SU-DHL-6 (cell line): Measurements from ENCODE around the gene EML3.

Source experiments
- H2AFZ ChIP-seq: fragments of 200-600 bp; sonication (generic); 2 replicates; pipeline ENCODE4 v1.6.1; 2014; ENCODE audit warnings: low read depth, mild to moderate bottlenecking, moderate library complexity, mixed read lengths, antibody characterized with exemption, low read length; ENCODE audit not compliant: severe bottlenecking
- H3F3A ChIP-seq: fragments of 200-600 bp; shearing (Covaris generic); 2 replicates; pipeline ENCODE4 v1.6.0; 2016; ENCODE audit warnings: antibody characterized with exemption, mild to moderate bottlenecking; ENCODE audit not compliant: insufficient read depth
- H3K27ac ChIP-seq: fragments of 200-600 bp; sonication (generic); 2 replicates; pipeline ENCODE4 v1.5.1; 2016; ENCODE audit warnings: low read depth, mild to moderate bottlenecking, low read length, moderate library complexity, mixed read lengths
- H3K27me3 ChIP-seq: fragments of 200-600 bp; sonication (generic), shearing (Covaris generic); 2 replicates; pipeline ENCODE4 v1.6.0; 2014; ENCODE audit warnings: mild to moderate bottlenecking, low read length
- H3K36me3 ChIP-seq: fragments of 200-600 bp; sonication (generic); 2 replicates; pipeline ENCODE4 v1.6.1; 2014; ENCODE audit warnings: mild to moderate bottlenecking, low read length, mixed read lengths
- H3K4me2 ChIP-seq: fragments of 300-600, 200-600 bp; shearing (Covaris generic), sonication (generic); 2 replicates; pipeline ENCODE4 v1.6.0; 2014; ENCODE audit warnings: low read length, low read depth, mild to moderate bottlenecking; ENCODE audit not compliant: poor library complexity, severe bottlenecking
- H3K4me3 ChIP-seq: fragments of 200-600 bp; sonication (generic); 2 replicates; pipeline ENCODE4 v1.5.1; 2014; ENCODE audit warnings: antibody characterized with exemption, low read length, mild to moderate bottlenecking, mixed read lengths; ENCODE audit not compliant: insufficient read depth, poor library complexity, severe bottlenecking
- H3K79me2 ChIP-seq: fragments of 200-600 bp; sonication (generic); 2 replicates; pipeline ENCODE4 v1.6.1; 2014; ENCODE audit warnings: mild to moderate bottlenecking, low read length, moderate library complexity; ENCODE audit not compliant: insufficient read depth
- H3K9ac ChIP-seq: fragments of 200-600 bp; sonication (generic); 2 replicates; pipeline ENCODE4 v1.7.0; 2014; ENCODE audit warnings: mild to moderate bottlenecking, low read length
- H3K9me2 ChIP-seq: fragments of 200-600 bp; sonication (generic); replicated peaks from 2 replicates; pipeline ENCODE4 v1.6.1; 2014; ENCODE audit warnings: low read length; ENCODE audit not compliant: insufficient read depth
- H3K9me3 ChIP-seq: fragments of 200-600 bp; sonication (generic); 2 replicates; pipeline ENCODE4 v1.6.1; 2014; ENCODE audit warnings: low read length, mixed read lengths; ENCODE audit not compliant: insufficient read depth
- H4K20me1 ChIP-seq: fragments of 200-600 bp; sonication (generic); 2 replicates; pipeline ENCODE4 v1.6.1; 2014; ENCODE audit warnings: low read depth, mild to moderate bottlenecking, antibody characterized with exemption, low read length, moderate library complexity, mixed read lengths
- CTCF ChIP-seq: fragments of 200-600 bp; sonication (generic); IDR thresholded peaks from one replicate; pipeline ENCODE4 v1.5.1; 2017; ENCODE audit warnings: antibody characterized with exemption, mild to moderate bottlenecking, low read length, moderate library complexity; ENCODE audit not compliant: insufficient read depth, poor library complexity, severe bottlenecking
- EZH2phosphoT487 ChIP-seq: fragments of 200-600 bp; sonication (generic), shearing (Covaris generic); conservative IDR thresholded peaks from 2 replicates; pipeline ENCODE4 v1.6.1; 2018; ENCODE audit warnings: mild to moderate bottlenecking, antibody characterized with exemption, low read length, moderate library complexity, mixed read lengths

Gene EML3

GRCh38 chr11:62607714-62608113, 4.9 kb downstream of the EML3 start:
- H3K79me2 ChIP-seq: peaks cover 12% of the 10 kb centered on the region; the same call in 1 of the 2 replicates
- H3K36me3 ChIP-seq: no peaks in the 10 kb centered on the region
- TF ChIP-seq CTCF (no peak), EZH2phosphoT487 (no peak)
- H3K27me3 ChIP-seq: no peaks in the 10 kb centered on the region
- no peak overlapping the region for H2AFZ ChIP-seq
- no peak overlapping the region for H3K4me3 ChIP-seq
- H3K27ac ChIP-seq: no peak overlapping the region
- no peak overlapping the region for H3K4me2 ChIP-seq
- H3K9me2 ChIP-seq: no peaks in the 10 kb centered on the region
- H3F3A ChIP-seq: peaks cover 7% of the 10 kb centered on the region; the same call in 1 of the 2 replicates
- no peaks in the 10 kb centered on the region for H4K20me1 ChIP-seq
- H3K9me3 ChIP-seq: no peaks in the 10 kb centered on the region
- H3K9ac ChIP-seq: no peak overlapping the region

- TF ChIP-seq EZH2phosphoT487 (no peak), CTCF (no peak)
- H3K4me3 ChIP-seq: no peak overlapping the region
- H3K9ac ChIP-seq: no peak overlapping the region
- peaks cover 7% of the 10 kb centered on the region for H3K79me2 ChIP-seq
- H2AFZ ChIP-seq: no peak overlapping the region
- H3K27me3 ChIP-seq: no peaks in the 10 kb centered on the region
- H3K36me3 ChIP-seq: no peaks in the 10 kb centered on the region
- no peaks in the 10 kb centered on the region for H4K20me1 ChIP-seq
- H3K27ac ChIP-seq: no peak overlapping the region
- H3F3A ChIP-seq: no peaks in the 10 kb centered on the region
- H3K4me2 ChIP-seq: no peak overlapping the region
- no peaks in the 10 kb centered on the region for H3K9me3 ChIP-seq
- H3K9me2 ChIP-seq: no peaks in the 10 kb centered on the region
These were observed 6.7 kb downstream of the EML3 start for GRCh38 chr11:62605902-62606301.

GRCh38 chr11:62605467-62605866, 7.1 kb downstream of the EML3 start:
- no peak for TF ChIP-seq EZH2phosphoT487
- TF ChIP-seq CTCF: no peak
- H3K36me3 ChIP-seq: no peaks in the 10 kb centered on the region

More at GRCh38 chr11:62605467-62605866, 7.1 kb downstream of the EML3 start:
- H2AFZ ChIP-seq: no peak overlapping the region
- no peaks in the 10 kb centered on the region for H4K20me1 ChIP-seq
- H3K4me2 ChIP-seq: no peak overlapping the region
- H3K27me3 ChIP-seq: no peaks in the 10 kb centered on the region
- no peak overlapping the region for H3K4me3 ChIP-seq
- H3K9me2 ChIP-seq: no peaks in the 10 kb centered on the region
- H3K9me3 ChIP-seq: no peaks in the 10 kb centered on the region
- H3K79me2 ChIP-seq: peaks cover 10% of the 10 kb centered on the region
- H3K27ac ChIP-seq: no peak overlapping the region
- H3F3A ChIP-seq: peaks cover under 1% of the 10 kb centered on the region; the same call in 1 of the 2 replicates
- no peak overlapping the region for H3K9ac ChIP-seq
